TTC549 (cell line): ENCODE measurements around the gene PSENEN.
"Not testable (repeated sequence)": the region's sequence is repeated elsewhere in the genome, so short reads cannot be mapped to it uniquely, and the experiment has no call there.

Experiments
- FAIRE-seq: peaks from 2 replicates; lab custom pipeline; 2012; peaks lifted over from hg19 to GRCh38; lab: Jason Lieb, UNC

PSENEN gene

DNA sequence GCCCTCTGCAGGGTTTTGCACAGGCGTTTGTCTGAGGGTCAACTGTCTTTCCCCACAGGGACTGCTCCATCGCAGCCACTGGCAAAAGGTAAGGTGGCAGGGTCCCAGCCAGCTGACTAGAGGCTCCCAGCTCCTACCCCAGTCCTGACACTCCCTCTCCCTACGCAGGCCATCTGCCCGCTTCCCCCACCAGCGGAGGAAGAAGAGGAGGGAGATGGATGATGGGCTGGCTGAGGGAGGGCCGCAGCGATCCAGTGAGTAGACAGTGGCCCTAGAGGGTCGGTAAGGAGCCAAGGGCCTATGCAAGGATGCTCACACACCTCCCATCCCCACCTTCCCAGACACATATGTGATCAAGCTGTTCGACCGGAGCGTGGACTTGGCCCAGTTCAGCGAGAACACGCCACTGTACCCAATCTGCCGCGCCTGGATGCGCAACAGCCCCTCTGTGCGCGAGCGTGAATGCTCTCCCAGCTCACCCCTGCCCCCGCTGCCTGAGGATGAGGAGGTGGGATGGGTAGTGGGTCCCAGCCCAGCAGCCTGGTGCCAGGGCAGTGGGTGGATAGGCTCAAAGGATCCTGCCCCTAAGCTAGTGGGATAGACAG lies 7.4 kb downstream of the PSENEN start:
- FAIRE-seq = no peak

DNA sequence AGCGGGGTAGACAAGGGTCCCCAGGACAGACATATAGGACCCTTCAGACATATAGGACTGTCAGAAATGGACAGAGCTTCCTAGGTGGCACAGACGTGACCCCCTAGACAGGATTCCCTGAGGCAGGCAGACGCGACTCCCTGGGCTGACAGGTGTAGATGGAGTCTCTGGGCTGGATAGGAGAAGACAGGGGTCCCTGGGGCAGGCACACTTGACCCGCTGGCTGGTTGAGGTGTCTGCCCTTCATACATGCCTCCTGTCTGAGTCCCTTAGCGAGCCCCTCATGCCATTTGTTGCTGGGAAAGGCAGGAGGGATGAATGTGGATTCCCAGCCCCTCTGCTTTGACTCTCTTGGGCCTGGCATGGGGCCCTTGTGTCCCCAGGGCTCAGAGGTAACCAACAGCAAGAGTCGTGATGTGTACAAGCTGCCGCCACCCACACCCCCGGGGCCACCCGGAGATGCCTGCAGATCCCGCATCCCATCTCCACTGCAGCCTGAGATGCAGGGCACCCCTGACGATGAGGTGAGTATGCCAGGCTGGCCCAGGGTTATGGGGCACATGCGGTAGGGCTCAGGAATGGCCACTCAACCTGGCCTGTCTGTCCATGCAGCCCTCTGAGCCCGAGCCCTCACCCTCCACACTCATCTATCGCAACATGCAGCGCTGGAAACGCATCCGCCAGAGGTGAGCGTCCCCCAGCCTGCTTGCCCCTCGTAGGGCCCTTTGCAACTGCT lies 8.4 kb downstream of the PSENEN start:
- FAIRE-seq = no peak

DNA sequence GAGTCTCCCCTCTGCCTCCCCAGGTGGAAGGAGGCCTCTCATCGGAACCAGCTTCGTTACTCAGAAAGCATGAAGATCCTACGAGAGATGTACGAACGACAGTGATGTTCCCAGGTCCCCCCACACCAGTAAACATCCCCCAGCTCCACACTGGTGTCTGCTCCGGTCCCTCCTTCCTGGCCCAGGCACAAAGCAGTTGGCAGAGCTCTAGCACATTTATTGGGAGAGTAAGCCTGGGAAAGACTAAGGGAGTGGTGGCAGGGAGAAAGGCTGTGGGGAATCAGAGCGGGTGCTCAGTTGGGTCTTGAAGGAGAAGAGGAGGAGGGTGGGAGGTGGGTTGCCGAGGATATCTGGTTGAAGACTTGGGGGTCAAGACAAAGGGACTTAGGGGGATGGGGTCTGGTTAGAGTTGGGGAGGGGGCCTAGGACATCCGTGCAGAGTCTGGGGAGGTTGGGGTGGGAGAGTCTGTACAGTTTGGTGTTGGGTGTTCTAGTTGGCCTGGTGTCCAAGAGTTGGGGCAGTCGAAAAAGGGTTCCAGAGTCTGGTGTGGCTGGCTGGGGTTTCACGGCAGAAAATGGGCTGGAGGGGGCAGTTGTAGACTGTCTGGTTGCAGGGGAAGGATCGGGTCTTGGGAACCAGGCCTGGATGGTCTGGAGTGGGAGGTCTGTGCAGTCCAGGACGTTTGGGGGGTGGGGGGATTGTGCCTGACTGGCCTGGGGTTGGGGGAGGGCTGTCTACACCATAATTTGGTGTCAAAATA lies 9.1 kb downstream of the PSENEN start:
- FAIRE-seq = no peak

DNA sequence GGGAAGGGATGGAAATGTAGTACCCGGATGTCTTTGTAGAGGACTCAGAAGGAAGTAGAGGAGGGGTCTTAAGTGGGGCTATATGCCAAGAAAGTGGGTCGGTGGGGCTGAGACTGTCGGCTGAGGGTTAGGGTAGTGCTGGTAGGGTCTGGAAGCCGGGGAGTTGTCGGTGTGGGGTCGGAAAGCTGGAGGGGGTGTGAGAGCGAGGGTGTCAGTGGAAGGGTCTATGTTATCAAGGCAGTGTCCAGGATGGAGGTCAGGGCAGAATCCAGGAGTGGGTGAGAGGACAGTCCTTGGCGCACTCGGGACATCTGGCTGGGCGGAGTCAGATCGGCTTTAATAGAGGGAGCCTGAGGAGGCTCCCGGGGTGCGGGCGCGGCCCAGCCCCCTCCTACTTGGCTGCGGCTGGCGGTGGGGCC lies 9.7 kb downstream of the PSENEN start:
- FAIRE-seq = no peak

GRCh38 chr19:35755550-35756376 lies 10.3 kb downstream of the PSENEN start:
- no peak for FAIRE-seq

GRCh38 chr19:35756377-35757230 lies 11.2 kb downstream of the PSENEN start, which contains the start of gene HSPB6:
Gene HSPB6 (minus strand): TSS chr19:35757029. CDS start chr19:35757008, 21 bp downstream.
- no peak for FAIRE-seq

DNA sequence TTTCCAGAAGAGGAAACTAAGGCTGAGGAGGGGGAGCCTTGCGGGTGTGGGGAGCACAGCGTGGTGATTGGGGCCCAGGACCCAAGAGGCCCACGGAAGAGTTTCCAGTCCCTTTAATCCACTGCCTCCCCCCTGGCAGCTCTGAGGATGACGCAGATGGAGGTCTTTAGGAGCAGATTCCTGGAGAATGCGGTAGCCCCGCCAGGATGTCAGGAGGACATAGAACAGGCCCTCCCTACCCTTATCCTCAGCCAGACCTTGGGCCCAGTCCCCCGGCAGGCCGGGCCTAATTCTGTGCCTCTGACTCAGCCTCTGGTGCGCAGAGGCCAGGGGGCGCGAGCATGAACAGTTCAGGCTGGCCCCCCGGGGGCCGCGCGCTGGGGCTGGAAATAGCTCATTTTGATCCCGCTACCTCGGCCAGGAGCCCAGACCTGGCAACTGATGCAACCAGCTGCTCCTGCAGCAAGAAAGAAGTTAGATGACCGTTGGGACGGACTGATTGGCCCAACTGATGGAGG lies 11.8 kb downstream of the PSENEN start:
- FAIRE-seq = no peak

DNA sequence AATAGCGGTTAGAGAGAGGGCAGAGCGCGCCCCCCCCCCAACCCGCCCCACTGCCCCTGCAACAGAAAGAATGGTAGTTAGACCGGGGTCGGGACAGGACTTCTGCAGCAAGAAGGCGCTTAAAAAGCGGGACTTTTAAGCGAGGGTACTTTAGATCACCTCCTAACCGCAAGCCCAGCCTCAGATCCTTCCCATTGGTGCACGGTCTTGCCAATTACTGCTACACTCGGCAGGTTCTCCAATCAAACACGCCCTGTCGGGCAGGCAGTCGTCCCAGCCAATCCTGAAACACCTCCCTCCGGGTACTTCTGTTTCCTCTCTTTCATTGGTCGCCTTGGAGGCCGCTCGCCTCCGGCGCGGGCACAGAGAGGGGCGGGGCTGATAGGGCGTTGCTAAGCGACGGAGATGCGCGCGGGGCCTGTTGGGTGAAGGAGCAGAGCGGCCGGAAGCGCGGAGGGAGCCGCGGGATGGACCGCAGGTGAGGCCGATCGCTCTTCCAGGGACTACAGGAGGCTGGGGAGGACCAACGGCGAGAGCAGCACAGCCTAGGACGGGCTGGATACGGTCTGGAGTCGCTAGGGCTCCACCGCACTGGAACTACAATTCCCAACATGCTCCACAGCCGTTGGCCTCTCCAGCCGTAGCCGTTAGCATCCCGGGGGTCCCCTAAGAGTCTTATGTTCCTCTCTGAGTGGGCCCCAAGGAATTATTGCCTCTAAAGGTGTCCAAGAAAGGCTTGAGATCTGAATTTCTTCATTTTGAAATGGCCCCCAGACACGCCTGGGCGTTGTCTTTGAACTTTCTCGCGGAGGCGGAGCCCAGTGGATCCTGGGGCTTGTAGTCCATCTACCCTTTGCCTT lies 12.5 kb downstream of the PSENEN start, which contains the start of gene PROSER3:
TSS of gene PROSER3 (plus strand) at position 428 of the 860 bp plus-strand sequence. CDS start at position 468, 40 bp downstream.
- FAIRE-seq = peak; percentile 96

DNA sequence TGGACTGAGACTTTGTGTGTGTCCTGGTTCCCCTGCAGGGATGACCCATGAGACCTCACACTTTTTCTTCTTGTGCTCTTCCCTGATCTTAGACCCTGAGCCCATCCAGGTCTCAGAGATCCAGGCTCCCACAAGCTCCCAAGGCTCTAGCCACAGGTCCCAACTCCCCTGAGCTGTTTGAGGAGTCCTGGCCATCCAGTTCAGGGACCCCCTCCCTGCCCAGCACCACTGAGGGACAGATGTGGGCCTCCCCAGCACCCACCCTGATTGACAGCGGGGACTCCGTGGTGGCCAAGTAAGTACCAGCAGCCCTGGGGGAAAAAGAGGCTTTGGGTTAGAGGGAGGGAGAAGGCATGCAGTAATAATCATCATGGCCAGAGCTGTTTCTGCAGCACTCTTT lies 14.2 kb downstream of the PSENEN start:
- FAIRE-seq = no peak

DNA sequence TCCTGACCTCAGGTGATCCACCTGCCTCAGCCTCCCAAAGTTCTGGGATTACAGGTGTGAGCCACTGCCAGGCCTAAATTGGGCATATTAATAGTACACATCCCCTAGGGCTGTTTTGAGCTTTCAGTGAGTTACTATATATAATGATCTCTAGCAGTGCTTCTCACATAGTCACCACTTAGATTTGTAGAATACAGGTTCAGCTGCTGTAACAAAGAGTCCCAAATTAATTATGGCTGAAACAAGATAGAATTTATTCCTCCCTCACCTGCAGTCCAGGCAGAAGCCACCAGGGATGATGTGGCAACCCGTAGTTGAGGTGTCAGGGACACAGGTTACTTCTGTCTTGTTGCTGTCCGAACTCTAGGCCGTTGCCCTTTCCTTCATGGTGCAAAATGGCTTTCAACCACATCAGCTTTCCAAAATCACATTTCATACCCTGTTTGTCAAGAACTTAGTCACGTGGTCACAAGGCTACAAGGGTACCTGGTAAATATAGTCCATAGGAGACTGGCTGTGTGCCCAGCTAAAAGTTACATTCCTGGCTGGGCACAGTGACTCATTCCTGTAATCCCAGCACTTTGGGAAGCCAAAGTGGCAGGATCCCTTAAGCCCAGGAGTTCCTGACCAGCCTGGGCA lies 15.4 kb downstream of the PSENEN start:
- FAIRE-seq = no peak

- no peak for FAIRE-seq
Observed at GRCh38 chr19:35764432-35765315, 19.2 kb downstream of the PSENEN start.

GRCh38 chr19:35766571-35767104 lies 21.2 kb downstream of the PSENEN start:
- FAIRE-seq = no peak

- no peak for FAIRE-seq
Observed at GRCh38 chr19:35767288-35768081, 22.0 kb downstream of the PSENEN start.

- FAIRE-seq = no peak
Observed at GRCh38 chr19:35768082-35768421, 22.6 kb downstream of the PSENEN start.

GRCh38 chr19:35772362-35772761 lies 26.9 kb downstream of the PSENEN start:
- not testable (repeated sequence) for FAIRE-seq

- no peak for FAIRE-seq
Observed at GRCh38 chr19:35773020-35773806, 27.8 kb downstream of the PSENEN start.
